GM12878 (cell line): Measurements from ENCODE around the gene DHDDS. TPM values are rescaled to one million over a fixed set of nuclear protein-coding genes. Genes with fewer than 3 reads are reported as not detected.

Experiments
- ATAC-seq: fragments of 200-7000 bp; cut with Tn5 transposase; 3 replicates; pipeline ENCODE4 v1.9.1; 2020; ENCODE audit warnings: mild to moderate bottlenecking, moderate library complexity
- BruUV-seq: library from RNA; stranded (reverse); fragments of 400-500 nt; replicated peaks from 2 replicates; lab custom pipeline; 2021; lab: Mats Ljungman, UMichigan
- CTCF ChIA-PET: fragments of 300-600 bp; sonication (Branson Sonifier 250); formaldehyde crosslinking; extraction: SDS; loops from one replicate; lab custom pipeline; 2021; ENCODE audit warnings: inconsistent platforms; lab: Yijun Ruan, JAX
- POLR2A ChIA-PET: fragments of 350-600 bp; formaldehyde crosslinking; extraction: SDS; loops from one replicate; lab custom pipeline; 2021; ENCODE audit warnings: inconsistent platforms; lab: Charles Lee
- RAD21 ChIA-PET: fragments of 300-600 bp; sonication (Branson Sonifier 250); formaldehyde crosslinking; loops from one replicate; lab custom pipeline; 2023; ENCODE audit warnings: antibody characterized with exemption; ENCODE audit not compliant: unreplicated experiment; lab: Charles Lee
- SMC1A ChIA-PET: fragments of 300-600 bp; sonication (Branson Sonifier 250); formaldehyde crosslinking; loops from one replicate; lab custom pipeline; 2023; ENCODE audit not compliant: unreplicated experiment, uncharacterized antibody; lab: Charles Lee
- DNase-seq: peaks from one replicate; pipeline ENCODE4 v3.0.0-alpha.2; 2011; ENCODE audit warnings: low read depth, low spot score
- FAIRE-seq: peaks from 3 replicates; lab custom pipeline; 2011; peaks lifted over from hg19 to GRCh38; lab: Jason Lieb, UNC
- H2AFZ ChIP-seq: 2 replicates; pipeline ENCODE4 v1.6.0; 2011; ENCODE audit warnings: low read depth, low read length, control low read depth; ENCODE audit not compliant: control insufficient read depth
- H3K27ac ChIP-seq: 2 replicates; pipeline ENCODE4 v1.5.1; 2011; ENCODE audit warnings: control low read depth; ENCODE audit not compliant: control insufficient read depth, insufficient read depth
- H3K27me3 ChIP-seq, 2 experiments: replicated peaks in 1 of 2; 2 replicates each; pipeline versions ENCODE4 v1.6.0 to v1.6.1; 2011; ENCODE audit warnings: low read length in 1 of 2; ENCODE audit not compliant: control insufficient read depth in 2 of 2, insufficient read depth in 2 of 2
- H3K36me3 ChIP-seq, 2 experiments: 2 replicates each; pipeline ENCODE4 v1.5.1; 2011; ENCODE audit warnings: low read length in 1 of 2; ENCODE audit not compliant: control insufficient read depth in 2 of 2, insufficient read depth in 2 of 2
- H3K4me1 ChIP-seq: 2 replicates; pipeline ENCODE4 v1.6.1; 2011; ENCODE audit warnings: mild to moderate bottlenecking, low read length, moderate library complexity, mixed read lengths; ENCODE audit not compliant: control insufficient read depth, insufficient read depth
- H3K4me2 ChIP-seq: 2 replicates; pipeline ENCODE4 v1.6.0; 2011; ENCODE audit warnings: control low read depth; ENCODE audit not compliant: control insufficient read depth, insufficient read depth
- H3K4me3 ChIP-seq: fragments of 200-600 bp; sonication (generic); 2 replicates; pipeline ENCODE4 v1.5.1; 2016
- H3K79me2 ChIP-seq: 2 replicates; pipeline ENCODE4 v1.6.0; 2011; ENCODE audit warnings: low read length; ENCODE audit not compliant: control insufficient read depth, insufficient read depth
- H3K9ac ChIP-seq: 2 replicates; pipeline ENCODE4 v1.8.0; 2011; ENCODE audit warnings: low read length, control low read depth, mixed read lengths; ENCODE audit not compliant: control insufficient read depth, insufficient read depth
- H3K9me3 ChIP-seq: replicated peaks from 3 replicates; pipeline ENCODE4 v1.5.1; 2011; ENCODE audit warnings: mild to moderate bottlenecking, low read length; ENCODE audit not compliant: control insufficient read depth, insufficient read depth
- H4K20me1 ChIP-seq: 2 replicates; pipeline ENCODE4 v1.6.0; 2011; ENCODE audit not compliant: control insufficient read depth, insufficient read depth
- IKZF2 ChIP-seq, 2 experiments: fragments of 450-650 bp; IDR thresholded peaks; 2 replicates each; pipeline ENCODE4 v1.6.1; 2017; ENCODE audit warnings: mild to moderate bottlenecking in 2 of 2, moderate library complexity in 2 of 2
- MTA3 ChIP-seq: IDR thresholded peaks from 2 replicates; pipeline ENCODE4 v1.6.1; 2012; ENCODE audit warnings: low read length, inconsistent platforms, borderline replicate concordance
- ZBTB11 ChIP-seq: fragments of 450-650 bp; formaldehyde crosslinking; IDR thresholded peaks from 2 replicates; pipeline ENCODE4 v1.5.0; 2022; ENCODE audit warnings: mild to moderate bottlenecking, missing genetic modification characterization
- WGBS: methylation state at CpG from one replicate; pipeline ENCODE4 v1.1.6; 2016; ENCODE audit warnings: low lambda C conversion rate; ENCODE audit not compliant: insufficient replicate concordance, insufficient coverage; ENCODE audit errors: missing lambda C conversion rate; 5-methylcytosine and 5-hydroxymethylcytosine counted together
- in situ Hi-C: fragments of 300-500 bp; cut with MboI; formaldehyde crosslinking; loops from 9 replicates; pipeline ENCODE4 v1.14.3; 2018; ENCODE audit warnings: mixed read lengths
- intact Hi-C: fragments of 100-400 bp; cut with micrococcal nuclease; formaldehyde crosslinking; loops from one replicate; pipeline ENCODE4 v1.14.2; 2022; ENCODE audit not compliant: unreplicated experiment
- polyA plus RNA-seq, 11 experiments: library from polyadenylated mRNA; depleted of rRNA in 4 of 11; unstranded in 6 of 11; stranded (reverse) in 5 of 11; fragments of >200 nt; fragmentation: Nextera tagmentation in 4 of 11; fragmentation: Illumina TruSeq in 1 of 11; extraction: Ambion mirVana in 4 of 11; extraction: Trizol in 1 of 11; gene quantifications; 1 replicate in 1 of 11; 2 replicates in 10 of 11; pipeline versions ENCODE4 v1.2.1 to v1.2.3, GENCODE V29; 2011 to 2016; ENCODE audit warnings: inconsistent platforms in 2 of 11, missing spikeins in 2 of 11, low read depth in 1 of 11
- total RNA-seq, 4 experiments: library from RNA; depleted of rRNA in 3 of 4; stranded (reverse); fragments of >200 nt in 3 of 4; fragmentation: Illumina TruSeq in 1 of 4; extraction: Trizol in 1 of 4; gene quantifications; 2 replicates each; pipeline versions ENCODE4 v1.2.1 to v1.2.3, GENCODE V29; 2013 to 2021
- TF ChIP-seq, protein P1 (sequence below): fragments of 450-650 bp; IDR thresholded peaks from 2 replicates; pipeline ENCODE4 v1.6.1; 2017; ENCODE audit warnings: antibody characterized with exemption, mild to moderate bottlenecking, moderate library complexity

Gene DHDDS
- total and polyA plus RNA-seq, 10 of the 15 experiments (the other 5 are each of a cell fraction or from before 2014, with no cell fraction given) = 22.7 to 47.5 (median 36.4) TPM

- Histone ChIP-seq H4K20me1 (no peaks in the 10 kb centered on the region), H3K27ac (no peak overlapping the region), H3K27me3 (peaks cover 8 to 10% of the 10 kb centered on the region in 2 experiments), H3K9ac (no peak overlapping the region), H3K4me2 (no peak overlapping the region), H3K79me2 (no peaks in the 10 kb centered on the region), H3K4me1 (no peaks in the 10 kb centered on the region), H3K9me3 (no peaks in the 10 kb centered on the region), H3K36me3 (no peaks in the 10 kb centered on the region), H2AFZ (no peak overlapping the region), H3K4me3 (no peak overlapping the region)
- no peak for FAIRE-seq
- ChIA-PET CTCF (no interaction called here), RAD21 (no interaction called here), POLR2A (no interaction called here), SMC1A (no interaction called here)
- in situ Hi-C loops = no loop called here
- TF ChIP-seq, protein P1, sequence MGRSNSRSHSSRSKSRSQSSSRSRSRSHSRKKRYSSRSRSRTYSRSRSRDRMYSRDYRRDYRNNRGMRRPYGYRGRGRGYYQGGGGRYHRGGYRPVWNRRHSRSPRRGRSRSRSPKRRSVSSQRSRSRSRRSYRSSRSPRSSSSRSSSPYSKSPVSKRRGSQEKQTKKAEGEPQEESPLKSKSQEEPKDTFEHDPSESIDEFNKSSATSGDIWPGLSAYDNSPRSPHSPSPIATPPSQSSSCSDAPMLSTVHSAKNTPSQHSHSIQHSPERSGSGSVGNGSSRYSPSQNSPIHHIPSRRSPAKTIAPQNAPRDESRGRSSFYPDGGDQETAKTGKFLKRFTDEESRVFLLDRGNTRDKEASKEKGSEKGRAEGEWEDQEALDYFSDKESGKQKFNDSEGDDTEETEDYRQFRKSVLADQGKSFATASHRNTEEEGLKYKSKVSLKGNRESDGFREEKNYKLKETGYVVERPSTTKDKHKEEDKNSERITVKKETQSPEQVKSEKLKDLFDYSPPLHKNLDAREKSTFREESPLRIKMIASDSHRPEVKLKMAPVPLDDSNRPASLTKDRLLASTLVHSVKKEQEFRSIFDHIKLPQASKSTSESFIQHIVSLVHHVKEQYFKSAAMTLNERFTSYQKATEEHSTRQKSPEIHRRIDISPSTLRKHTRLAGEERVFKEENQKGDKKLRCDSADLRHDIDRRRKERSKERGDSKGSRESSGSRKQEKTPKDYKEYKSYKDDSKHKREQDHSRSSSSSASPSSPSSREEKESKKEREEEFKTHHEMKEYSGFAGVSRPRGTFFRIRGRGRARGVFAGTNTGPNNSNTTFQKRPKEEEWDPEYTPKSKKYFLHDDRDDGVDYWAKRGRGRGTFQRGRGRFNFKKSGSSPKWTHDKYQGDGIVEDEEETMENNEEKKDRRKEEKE = no peak
- TF ChIP-seq MTA3 (no peak), IKZF2 (IDR thresholded peaks at IDR 0.05) (no peak), ZBTB11 (no peak)
- no peak for ATAC-seq
- no peak for DNase-seq
- no TSS peak for BruUV-seq
- intact Hi-C loops = loop anchor here (10.0 kb wide), 1 partner anchor 47 kb away; no protein-coding TSS in a partner anchor
- WGBS = 31% methylated on average over 20 of the region's 20 CpGs
Observed at GRCh38 chr1:26411624-26412074, 20.5 kb upstream of the DHDDS start.
